SW 1271 (cell line): ENCODE results near the gene PIGN.
"Not testable (repeated sequence)": the region's sequence is repeated elsewhere in the genome, so short reads cannot be mapped to it uniquely, and the experiment has no call there.

Source experiments
- DNase-seq, 2 experiments: peaks; one replicate each; lab custom pipeline; 2025; lab: John Stamatoyannopoulos, UW

PIGN gene

GRCh38 chr18:62061821-62062478 lies 124.9 kb downstream of the PIGN start:
- DNase-seq, result no peak

- no peak for DNase-seq
Measured at GRCh38 chr18:62060820-62061219, 126.0 kb downstream of the PIGN start.

- DNase-seq, result no peak
Measured at GRCh38 chr18:62054929-62055498, 131.8 kb downstream of the PIGN start.

- DNase-seq, result no peak
Measured at GRCh38 chr18:62048279-62048678, 138.6 kb downstream of the PIGN start.

GRCh38 chr18:62045316-62045715 lies 141.5 kb downstream of the PIGN start:
- no peak for DNase-seq

GRCh38 chr18:62044490-62045000 lies 142.3 kb downstream of the PIGN start:
- no peak for DNase-seq

- no peak for DNase-seq
Measured at GRCh38 chr18:62037989-62038778, 148.7 kb downstream of the PIGN start.

GRCh38 chr18:62037012-62037742 lies 149.7 kb downstream of the PIGN start:
- no peak for DNase-seq

DNA sequence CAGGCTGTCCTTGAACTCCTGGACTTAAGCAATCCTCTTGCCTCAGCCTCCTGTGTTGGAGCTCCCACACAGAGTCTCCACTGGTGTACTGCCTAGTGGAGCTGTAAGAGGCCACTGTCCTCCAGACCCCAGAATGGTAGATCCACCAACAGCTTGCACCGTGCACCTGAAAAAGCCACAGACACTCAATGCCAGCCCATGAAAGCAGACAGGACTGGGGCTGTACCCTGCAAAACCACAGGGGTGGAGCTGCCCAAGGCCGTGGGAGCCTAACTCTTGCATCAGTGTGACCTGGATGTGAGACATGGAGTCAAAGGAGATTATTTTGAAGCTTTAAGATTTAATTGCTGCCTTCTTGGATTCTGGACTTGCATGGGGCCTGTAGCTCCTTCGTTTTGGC lies 152.6 kb downstream of the PIGN start:
- not testable (repeated sequence) for DNase-seq

GRCh38 chr18:62033756-62034155 lies 153.1 kb downstream of the PIGN start:
- no peak for DNase-seq

DNA sequence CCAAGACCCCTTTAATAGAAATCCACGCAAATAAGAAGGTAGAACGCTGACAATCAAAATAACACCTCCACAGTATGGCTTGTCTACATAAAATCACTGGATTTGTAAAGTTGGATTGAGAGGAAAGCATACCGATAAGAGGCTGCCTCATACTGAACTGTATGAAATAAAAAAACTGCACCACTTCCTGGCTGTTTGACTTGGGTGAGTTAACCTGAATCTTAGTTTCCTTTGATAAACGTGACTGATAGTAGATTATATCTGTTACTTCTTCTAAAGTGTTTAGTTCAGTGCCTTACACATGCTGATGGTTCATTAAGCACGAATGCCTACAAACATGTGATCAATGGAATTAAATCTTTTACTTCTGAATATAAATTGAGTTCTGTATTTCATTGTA lies 153.6 kb downstream of the PIGN start:
- no peak for DNase-seq

DNA sequence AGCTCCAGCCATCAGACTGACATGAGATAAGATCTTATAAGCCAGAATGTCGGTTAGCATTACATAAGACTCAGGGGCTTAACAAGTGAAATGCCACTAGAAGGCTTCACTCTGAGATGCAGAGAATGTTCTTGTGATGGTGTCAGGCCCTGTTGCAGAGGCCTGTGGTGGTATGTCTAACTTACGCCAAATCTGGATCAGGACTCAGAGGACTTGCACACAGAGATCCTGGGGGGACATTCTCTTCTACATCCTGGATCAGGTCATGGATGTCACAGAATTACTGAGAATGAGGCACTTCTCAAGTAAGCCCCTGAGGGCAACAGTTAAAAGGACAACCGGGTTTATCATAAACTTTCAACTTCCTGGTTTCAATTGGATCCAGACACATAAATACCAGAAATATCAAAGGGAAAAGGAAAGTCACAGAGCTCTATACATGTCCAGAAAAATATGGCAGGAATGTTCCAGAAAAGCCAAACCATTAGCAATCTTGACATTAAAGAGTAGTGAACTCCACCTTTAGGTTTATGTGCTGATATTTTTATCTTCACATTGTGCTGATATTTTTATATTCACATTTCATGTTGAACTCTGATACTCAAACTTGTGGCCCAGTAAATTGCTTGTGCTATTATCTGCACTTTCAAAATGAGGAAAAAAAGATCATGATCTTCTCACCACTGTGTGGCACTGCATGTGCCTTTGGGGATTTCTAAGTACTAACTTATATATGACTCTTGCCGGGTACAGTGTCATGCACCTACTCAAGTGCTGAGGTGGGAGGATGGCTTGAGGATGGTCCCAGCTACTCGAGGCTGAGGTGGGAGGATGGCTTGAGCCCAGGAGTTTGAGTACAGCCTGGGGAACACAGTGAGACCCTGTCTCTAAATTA lies 156.5 kb downstream of the PIGN start:
- no peak for DNase-seq

GRCh38 chr18:62028715-62029114 lies 158.1 kb downstream of the PIGN start:
- no peak for DNase-seq

DNA sequence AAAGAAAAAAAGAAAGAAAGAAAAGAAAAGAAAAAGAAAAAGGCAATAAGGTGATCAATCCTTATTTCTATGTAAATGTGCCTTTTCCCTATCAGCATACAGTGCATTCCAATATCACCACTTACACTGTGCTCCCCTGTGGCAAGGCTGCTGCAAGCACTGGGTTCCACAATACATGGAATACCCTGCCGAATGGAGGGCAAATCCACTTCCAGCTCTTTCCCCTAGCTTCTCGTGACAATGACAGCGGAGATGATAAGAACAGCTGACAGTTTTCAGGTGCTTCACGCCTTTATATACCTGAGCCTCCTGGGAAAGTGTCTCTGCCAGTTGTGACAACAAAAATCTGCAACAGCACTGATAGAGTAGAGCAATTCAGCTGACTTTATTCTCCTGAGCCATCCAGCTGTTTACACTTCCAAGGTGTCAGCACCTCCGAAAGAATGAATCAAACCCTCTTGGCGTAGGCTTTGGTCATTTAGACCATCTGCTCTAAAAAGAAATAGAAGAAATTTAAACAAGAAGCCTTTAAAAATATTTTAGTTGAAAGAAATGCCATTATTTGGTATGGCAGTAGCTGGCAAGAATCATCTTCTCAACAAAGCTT lies 158.8 kb downstream of the PIGN start:
- no peak for DNase-seq

- DNase-seq, result no peak
Measured at GRCh38 chr18:62026586-62026985, 160.3 kb downstream of the PIGN start.

GRCh38 chr18:62024983-62025382 lies 161.9 kb downstream of the PIGN start:
- no peak for DNase-seq

GRCh38 chr18:62023536-62023935 lies 163.3 kb downstream of the PIGN start:
- DNase-seq, result no peak

- no peak for DNase-seq
Measured at GRCh38 chr18:62018759-62019041, 168.2 kb downstream of the PIGN start.

DNA sequence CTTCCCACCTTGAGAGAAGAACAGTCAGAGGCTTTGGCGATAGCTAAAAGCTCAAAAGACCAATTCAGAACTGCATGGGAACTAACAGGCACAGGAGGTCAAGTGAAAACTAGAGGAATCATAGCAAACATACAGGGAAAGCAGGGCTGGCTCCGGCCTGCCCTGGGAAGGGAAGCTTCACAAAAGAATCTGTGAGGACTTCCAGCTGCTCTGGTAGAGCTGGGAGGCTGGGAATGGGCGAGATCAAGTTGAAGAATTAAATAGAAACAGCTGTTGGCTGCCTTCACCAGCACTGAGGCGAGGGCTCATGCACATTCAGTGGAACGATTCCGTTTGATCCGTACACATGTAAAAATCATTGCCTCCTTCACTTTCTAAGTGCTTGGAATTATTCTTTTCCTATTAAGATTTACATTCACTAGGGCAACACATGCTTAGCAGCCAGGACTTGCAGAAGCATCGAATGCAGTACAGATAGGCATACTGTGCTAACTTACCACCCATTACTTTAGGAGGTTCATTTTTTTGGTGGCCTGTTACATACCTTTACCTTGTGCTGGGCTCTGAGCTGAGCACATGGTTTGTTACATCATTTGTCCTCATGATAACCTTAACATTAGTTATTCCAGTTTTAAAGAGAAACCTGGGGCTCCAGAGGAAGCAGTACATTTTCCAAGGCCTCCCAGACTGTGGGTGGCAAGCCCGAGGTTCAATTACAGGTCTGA lies 168.7 kb downstream of the PIGN start:
- DNase-seq, result no peak

- no peak for DNase-seq
Measured at GRCh38 chr18:62017618-62018017, 169.2 kb downstream of the PIGN start.
